Panc1 (cell line): ENCODE data around the gene RUNX1. TPM values are rescaled to one million over a fixed set of nuclear protein-coding genes. Genes with fewer than 3 reads are reported as not detected.
A peak's percentile ranks its signal among the peaks of the same experiment; 100 is the strongest.

ENCODE experiments used
- ATAC-seq: fragments of 200-7000 bp; cut with Tn5 transposase; 2 replicates; pipeline ENCODE4 v1.9.1; 2020; ENCODE audit warnings: mild to moderate bottlenecking, moderate library complexity
- BruUV-seq: library from RNA; stranded (reverse); fragments of 400-500 nt; replicated peaks from 2 replicates; lab custom pipeline; 2021; lab: Mats Ljungman, UMichigan
- CTCF ChIA-PET: fragments of 300-600 bp; sonication (Branson Sonifier 250); formaldehyde crosslinking; loops from one replicate; lab custom pipeline; 2022; ENCODE audit warnings: antibody characterized with exemption; lab: Charles Lee
- POLR2A ChIA-PET: fragments of 300-600 bp; sonication (Branson Sonifier 250); formaldehyde crosslinking; loops from one replicate; lab custom pipeline; 2022; ENCODE audit warnings: antibody characterized with exemption; lab: Charles Lee
- DNase-seq: peaks from one replicate; pipeline ENCODE4 v3.0.0-alpha.2; 2010; ENCODE audit warnings: low read depth, low spot score
- H3K27ac ChIP-seq: 2 replicates; pipeline ENCODE4 v1.5.1; 2011; ENCODE audit warnings: mild to moderate bottlenecking, low read length, inconsistent platforms
- H3K27me3 ChIP-seq: fragments of 200-500 bp; sonication (Bioruptor generic); 2 replicates; pipeline ENCODE4 v1.6.0; 2014; ENCODE audit warnings: low read length, inconsistent platforms; ENCODE audit not compliant: control insufficient read depth, insufficient read depth
- H3K36me3 ChIP-seq: fragments of 200-500 bp; sonication (Bioruptor generic); 2 replicates; pipeline ENCODE4 v1.5.1; 2014; ENCODE audit warnings: inconsistent platforms, mild to moderate bottlenecking, low read length, moderate library complexity; ENCODE audit not compliant: control insufficient read depth, insufficient read depth
- H3K4me1 ChIP-seq: 2 replicates; pipeline ENCODE4 v1.5.1; 2011; ENCODE audit warnings: inconsistent platforms, mild to moderate bottlenecking, low read length, moderate library complexity; ENCODE audit not compliant: control insufficient read depth, insufficient read depth
- H3K4me3 ChIP-seq, 2 experiments: 2 replicates each; pipeline ENCODE4 v1.5.1; 2011 to 2012; ENCODE audit warnings: low read depth in 2 of 2, low read length in 2 of 2, mild to moderate bottlenecking in 2 of 2, inconsistent platforms in 1 of 2, moderate library complexity in 1 of 2
- H3K9me3 ChIP-seq: fragments of 200-500 bp; sonication (Bioruptor generic); 2 replicates; pipeline ENCODE4 v1.5.1; 2014; ENCODE audit warnings: low read depth, mild to moderate bottlenecking, inconsistent platforms, low read length, moderate library complexity; ENCODE audit not compliant: control insufficient read depth, insufficient read depth
- CTCF ChIP-seq: fragments of 450-650 bp; IDR thresholded peaks from 2 replicates; pipeline ENCODE4 v1.5.1; 2017; ENCODE audit warnings: mild to moderate bottlenecking
- SIN3A ChIP-seq: IDR thresholded peaks from 2 replicates; pipeline ENCODE4 v1.6.1; 2012; ENCODE audit warnings: low read depth, mild to moderate bottlenecking, low read length, moderate library complexity, borderline replicate concordance; ENCODE audit not compliant: insufficient read depth
- TCF7L2 ChIP-seq: IDR thresholded peaks from 2 replicates; pipeline ENCODE4 v1.6.1; 2011; ENCODE audit warnings: mild to moderate bottlenecking, low read depth, low read length, inconsistent platforms
- in situ Hi-C: cut with HindIII; loops from 2 replicates; pipeline ENCODE4 v1.10.0; 2016; ENCODE audit warnings: low sequenced_read_pairs, low pct_unique_long_range_greater_than_20kb
- intact Hi-C: fragments of 100-400 bp; cut with micrococcal nuclease; formaldehyde crosslinking; loops from one replicate; pipeline ENCODE4 v1.10.0; 2022; ENCODE audit not compliant: unreplicated experiment
- total RNA-seq: library from RNA; stranded (reverse); gene quantifications from one replicate; pipeline ENCODE4 v1.2.1, GENCODE V29; 2021; ENCODE audit not compliant: unreplicated experiment
- TF ChIP-seq, protein P1 (sequence below), 2 experiments: IDR thresholded peaks; 2 replicates each; pipeline ENCODE4 v1.6.1; 2011 to 2012; ENCODE audit warnings: low read depth in 2 of 2, control low read depth in 1 of 2, low read length in 1 of 2, mild to moderate bottlenecking in 1 of 2, moderate library complexity in 1 of 2; ENCODE audit not compliant: insufficient read depth in 1 of 2

Gene RUNX1
- total RNA-seq, 1 experiment from 2014 or later, result 22.4 TPM

DNA sequence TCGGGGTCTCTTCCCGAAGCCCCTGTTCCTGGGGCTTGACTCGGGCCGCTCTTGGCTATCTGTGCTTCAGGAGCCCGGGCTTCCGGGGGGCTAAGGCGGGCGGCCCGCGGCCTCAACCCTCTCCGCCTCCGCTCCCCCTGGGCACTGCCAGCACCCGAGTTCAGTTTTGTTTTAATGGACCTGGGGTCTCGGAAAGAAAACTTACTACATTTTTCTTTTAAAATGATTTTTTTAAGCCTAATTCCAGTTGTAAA lies 158.7 kb downstream of the RUNX1 start:
- in situ Hi-C loops, result no loop called here
- H3K27me3 ChIP-seq, result 0 out of 2 replicates have a peak, but pooled peaks cover 2% of the 10 kb centered on the region
- POLR2A ChIA-PET, result interaction anchor here (1.1 kb wide), 1 partner anchor 510 kb away, joined by 3 read pairs; no protein-coding TSS in a partner anchor

GRCh38 chr21:34889676-34890469 lies 159.2 kb downstream of the RUNX1 start:
- Histone ChIP-seq H3K4me1 (no peaks in the 10 kb centered on the region; the same call in 1 of the 2 replicates), H3K27me3 (0 out of 2 replicates have a peak, but pooled peaks cover 2% of the 10 kb centered on the region), H3K27ac (peak overlapping the region; percentile 63; the same call in 1 of the 2 replicates), H3K9me3 (no peaks in the 10 kb centered on the region), H3K4me3 (peak overlapping the region; percentile 63 to 65), H3K36me3 (no peaks in the 10 kb centered on the region; the same call in 1 of the 2 replicates)
- ChIA-PET CTCF (interaction anchor here (0.6 to 1.5 kb wide), 3 partner anchors 159 to 511 kb away, joined by 3 read pairs; no protein-coding TSS in a partner anchor), POLR2A (interaction anchor here (1.1 kb wide), 1 partner anchor 511 kb away, joined by 3 read pairs; no protein-coding TSS in a partner anchor)
- in situ Hi-C loops (no loop called here), intact Hi-C loops (loop anchor here (5.0 kb wide), 2 partner anchors 143 to 157 kb away; partner anchors contain the start of gene RUNX1)
- DNase-seq, result no peak
- no TSS peak for BruUV-seq
- TF ChIP-seq SIN3A, result peak; percentile 31; the same call in 1 of the 2 replicates
- TF ChIP-seq, protein P1, sequence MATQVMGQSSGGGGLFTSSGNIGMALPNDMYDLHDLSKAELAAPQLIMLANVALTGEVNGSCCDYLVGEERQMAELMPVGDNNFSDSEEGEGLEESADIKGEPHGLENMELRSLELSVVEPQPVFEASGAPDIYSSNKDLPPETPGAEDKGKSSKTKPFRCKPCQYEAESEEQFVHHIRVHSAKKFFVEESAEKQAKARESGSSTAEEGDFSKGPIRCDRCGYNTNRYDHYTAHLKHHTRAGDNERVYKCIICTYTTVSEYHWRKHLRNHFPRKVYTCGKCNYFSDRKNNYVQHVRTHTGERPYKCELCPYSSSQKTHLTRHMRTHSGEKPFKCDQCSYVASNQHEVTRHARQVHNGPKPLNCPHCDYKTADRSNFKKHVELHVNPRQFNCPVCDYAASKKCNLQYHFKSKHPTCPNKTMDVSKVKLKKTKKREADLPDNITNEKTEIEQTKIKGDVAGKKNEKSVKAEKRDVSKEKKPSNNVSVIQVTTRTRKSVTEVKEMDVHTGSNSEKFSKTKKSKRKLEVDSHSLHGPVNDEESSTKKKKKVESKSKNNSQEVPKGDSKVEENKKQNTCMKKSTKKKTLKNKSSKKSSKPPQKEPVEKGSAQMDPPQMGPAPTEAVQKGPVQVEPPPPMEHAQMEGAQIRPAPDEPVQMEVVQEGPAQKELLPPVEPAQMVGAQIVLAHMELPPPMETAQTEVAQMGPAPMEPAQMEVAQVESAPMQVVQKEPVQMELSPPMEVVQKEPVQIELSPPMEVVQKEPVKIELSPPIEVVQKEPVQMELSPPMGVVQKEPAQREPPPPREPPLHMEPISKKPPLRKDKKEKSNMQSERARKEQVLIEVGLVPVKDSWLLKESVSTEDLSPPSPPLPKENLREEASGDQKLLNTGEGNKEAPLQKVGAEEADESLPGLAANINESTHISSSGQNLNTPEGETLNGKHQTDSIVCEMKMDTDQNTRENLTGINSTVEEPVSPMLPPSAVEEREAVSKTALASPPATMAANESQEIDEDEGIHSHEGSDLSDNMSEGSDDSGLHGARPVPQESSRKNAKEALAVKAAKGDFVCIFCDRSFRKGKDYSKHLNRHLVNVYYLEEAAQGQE (IDR thresholded peaks at IDR 0.05; ENCODE audit: insufficient read depth in 1 of 2, low read depth in 2 of 2, low read length in 1 of 2), result no peak
- peak; percentile 91 for TF ChIP-seq CTCF
- TF ChIP-seq TCF7L2, result 0 out of 2 replicates have a peak, but pooled peaks have one; percentile 11
- ATAC-seq, result peak; percentile 70

More for the DNA sequence above, 158.7 kb downstream of the RUNX1 start:
- no peak overlapping the region for H3K27ac ChIP-seq
- no peaks in the 10 kb centered on the region for H3K9me3 ChIP-seq
- no peak for DNase-seq
- peak overlapping the region; percentile 63 to 65 for H3K4me3 ChIP-seq
- intact Hi-C loops, result loop anchor here (5.0 kb wide), 2 partner anchors 143 to 157 kb away; partner anchors contain the start of gene RUNX1
- CTCF ChIA-PET, result interaction anchor here (1.4 kb wide), 1 partner anchor 158 kb away, joined by 3 read pairs; no protein-coding TSS in a partner anchor
- BruUV-seq, result no TSS peak
- ATAC-seq, result no peak
- TF ChIP-seq CTCF, result 0 out of 2 replicates have a peak, but pooled peaks have one; percentile 38
- no peak for TF ChIP-seq SIN3A
- no peaks in the 10 kb centered on the region; the same call in 1 of the 2 replicates for H3K36me3 ChIP-seq
- no peaks in the 10 kb centered on the region; the same call in 1 of the 2 replicates for H3K4me1 ChIP-seq
